Endodermal cell (in vitro differentiated cells): ENCODE measurements around the gene PTPRK. TPM values are rescaled to one million over a fixed set of nuclear protein-coding genes. Genes with fewer than 3 reads are reported as not detected.

Source experiments
- DNase-seq: peaks from one replicate; pipeline ENCODE4 v3.0.0-alpha.2; 2017
- H3K27ac ChIP-seq: 2 replicates; pipeline ENCODE4 v1.5.1; 2013; ENCODE audit warnings: mild to moderate bottlenecking, low read depth, low read length, moderate library complexity
- H3K27me3 ChIP-seq: 2 replicates; pipeline ENCODE4 v1.6.1; 2013; ENCODE audit warnings: mild to moderate bottlenecking, low read length, moderate library complexity; ENCODE audit not compliant: insufficient read depth, control insufficient read depth, poor library complexity, severe bottlenecking
- H3K36me3 ChIP-seq: 2 replicates; pipeline ENCODE4 v1.7.0; 2013; ENCODE audit warnings: mild to moderate bottlenecking, low read length, moderate library complexity; ENCODE audit not compliant: control insufficient read depth, insufficient read depth
- H3K4me1 ChIP-seq: one replicate; pipeline ENCODE4 v1.7.0; 2013; ENCODE audit warnings: low read length; ENCODE audit not compliant: control insufficient read depth, insufficient read depth
- H3K4me3 ChIP-seq: 2 replicates; pipeline ENCODE4 v1.5.1; 2013; ENCODE audit warnings: mild to moderate bottlenecking, low read length, moderate library complexity
- H3K9ac ChIP-seq: 2 replicates; pipeline ENCODE4 v1.6.1; 2013; ENCODE audit warnings: mild to moderate bottlenecking, low read length, moderate library complexity; ENCODE audit not compliant: poor library complexity, severe bottlenecking; ENCODE audit errors: extremely low read depth
- H3K9me3 ChIP-seq: 2 replicates; pipeline ENCODE4 v1.6.1; 2013; ENCODE audit warnings: mild to moderate bottlenecking, low read length, moderate library complexity; ENCODE audit not compliant: control insufficient read depth
- H3K27ac Mint-ChIP-seq: 2 replicates; pipeline ENCODE4 v1.8.0; 2020; ENCODE audit warnings: mixed read lengths
- H3K27me3 Mint-ChIP-seq: 2 replicates; pipeline ENCODE4 v1.8.0; 2021; ENCODE audit warnings: mild to moderate bottlenecking, mixed read lengths; ENCODE audit not compliant: insufficient read depth
- H3K36me3 Mint-ChIP-seq: 2 replicates; pipeline ENCODE4 v1.8.0; 2020; ENCODE audit warnings: low read depth, mixed read lengths
- H3K4me1 Mint-ChIP-seq: 2 replicates; pipeline ENCODE4 v1.8.0; 2020; ENCODE audit warnings: mixed read lengths
- H3K4me3 Mint-ChIP-seq: 2 replicates; pipeline ENCODE4 v1.8.0; 2020; ENCODE audit warnings: mild to moderate bottlenecking, moderate library complexity, mixed read lengths
- H3K9me3 Mint-ChIP-seq: 2 replicates; pipeline ENCODE4 v1.8.0; 2020; ENCODE audit warnings: mild to moderate bottlenecking, mixed read lengths
- CTCF ChIP-seq: fragments of 200-600 bp; sonication (generic); conservative IDR thresholded peaks from 2 replicates; pipeline ENCODE4 v1.5.0; 2021; ENCODE audit warnings: antibody characterized with exemption, mild to moderate bottlenecking
- WGBS, 2 experiments: methylation state at CpG; one replicate each; pipeline versions ENCODE4 v1.1.5 to v1.1.7; 2013; ENCODE audit warnings: missing lambda C conversion rate in 2 of 2, mixed read lengths in 1 of 2; ENCODE audit not compliant: insufficient coverage in 1 of 2, insufficient read length in 1 of 2; 5-methylcytosine and 5-hydroxymethylcytosine counted together
- total RNA-seq, 2 donors: library from RNA; stranded (reverse); fragmentation: NEBNext Ultra II Directional in 1 of 2; extraction: Animal tissue kit (Norgen Biotek cat#: 25700) in 1 of 2; gene quantifications; 2 replicates in 1 of 2; 3 replicates in 1 of 2; pipeline ENCODE4 v1.2.1, GENCODE V29; 2021

Gene PTPRK
- total RNA-seq, 2 donors from 2014 or later: 46.4 to 57.6 TPM

- no peaks in the 10 kb centered on the region for H3K27me3 Mint-ChIP-seq
- no peak overlapping the region for H3K27ac Mint-ChIP-seq
- no peak overlapping the region for H3K4me3 ChIP-seq
- H3K36me3 Mint-ChIP-seq: no peaks in the 10 kb centered on the region
- H3K9ac ChIP-seq: no peak overlapping the region
- TF ChIP-seq CTCF: no peak
- H3K27me3 ChIP-seq: no peaks in the 10 kb centered on the region
- no peaks in the 10 kb centered on the region for H3K36me3 ChIP-seq
- no peaks in the 10 kb centered on the region for H3K9me3 ChIP-seq
- DNase-seq: no peak
- peaks cover 9% of the 10 kb centered on the region for H3K4me1 Mint-ChIP-seq
- no peak overlapping the region for H3K27ac ChIP-seq
- H3K9me3 Mint-ChIP-seq: no peaks in the 10 kb centered on the region
- no peaks in the 10 kb centered on the region for H3K4me1 ChIP-seq
- H3K4me3 Mint-ChIP-seq: no peak overlapping the region
Measured at GRCh38 chr6:128172081-128172480, 348.3 kb downstream of the PTPRK start.

GRCh38 chr6:128171182-128171581 is 349.2 kb downstream of the PTPRK start:
- TF ChIP-seq CTCF: no peak
- Mint-ChIP-seq H3K4me1 (no peaks in the 10 kb centered on the region), H3K27me3 (no peaks in the 10 kb centered on the region), H3K4me3 (no peak overlapping the region), H3K9me3 (no peaks in the 10 kb centered on the region), H3K27ac (no peak overlapping the region), H3K36me3 (no peaks in the 10 kb centered on the region)
- no peak for DNase-seq
- Histone ChIP-seq H3K9ac (no peak overlapping the region), H3K9me3 (no peaks in the 10 kb centered on the region), H3K27me3 (no peaks in the 10 kb centered on the region), H3K4me1 (no peaks in the 10 kb centered on the region), H3K27ac (no peak overlapping the region), H3K4me3 (no peak overlapping the region), H3K36me3 (no peaks in the 10 kb centered on the region)
- 79 to 96% methylated on average over 2 to 4 of the region's 4 CpGs for WGBS, 2 experiments

GRCh38 chr6:128168244-128168643 is 352.2 kb downstream of the PTPRK start:
- no peak overlapping the region for H3K27ac Mint-ChIP-seq
- Histone ChIP-seq H3K9ac (no peak overlapping the region), H3K27me3 (no peaks in the 10 kb centered on the region), H3K27ac (no peak overlapping the region), H3K4me3 (no peak overlapping the region), H3K36me3 (no peaks in the 10 kb centered on the region), H3K4me1 (no peaks in the 10 kb centered on the region), H3K9me3 (no peaks in the 10 kb centered on the region)
- H3K9me3 Mint-ChIP-seq: no peaks in the 10 kb centered on the region
- H3K36me3 Mint-ChIP-seq: no peaks in the 10 kb centered on the region
- H3K27me3 Mint-ChIP-seq: no peaks in the 10 kb centered on the region
- DNase-seq: no peak
- WGBS, 2 experiments: 98 to 100% methylated on average over 3 to 4 of the region's 4 CpGs
- no peak overlapping the region for H3K4me3 Mint-ChIP-seq
- TF ChIP-seq CTCF: no peak
- H3K4me1 Mint-ChIP-seq: no peaks in the 10 kb centered on the region
